GM12864 (cell line): ENCODE results near the gene CACNA2D3.

Experiments
- DNase-seq: peaks from one replicate; pipeline ENCODE4 v3.0.0-alpha.2; 2011; ENCODE audit warnings: low read depth
- H3K4me3 ChIP-seq: 2 replicates; pipeline ENCODE4 v1.5.1; 2011; ENCODE audit warnings: mild to moderate bottlenecking, low read depth, low read length, control low read depth
- TF ChIP-seq, protein P1 (sequence below): IDR thresholded peaks from 2 replicates; pipeline ENCODE4 v1.5.1; 2011; ENCODE audit warnings: low read depth, mild to moderate bottlenecking, moderate library complexity, low read length, control low read depth, inconsistent platforms; ENCODE audit errors: missing control alignments

CACNA2D3 gene

DNA sequence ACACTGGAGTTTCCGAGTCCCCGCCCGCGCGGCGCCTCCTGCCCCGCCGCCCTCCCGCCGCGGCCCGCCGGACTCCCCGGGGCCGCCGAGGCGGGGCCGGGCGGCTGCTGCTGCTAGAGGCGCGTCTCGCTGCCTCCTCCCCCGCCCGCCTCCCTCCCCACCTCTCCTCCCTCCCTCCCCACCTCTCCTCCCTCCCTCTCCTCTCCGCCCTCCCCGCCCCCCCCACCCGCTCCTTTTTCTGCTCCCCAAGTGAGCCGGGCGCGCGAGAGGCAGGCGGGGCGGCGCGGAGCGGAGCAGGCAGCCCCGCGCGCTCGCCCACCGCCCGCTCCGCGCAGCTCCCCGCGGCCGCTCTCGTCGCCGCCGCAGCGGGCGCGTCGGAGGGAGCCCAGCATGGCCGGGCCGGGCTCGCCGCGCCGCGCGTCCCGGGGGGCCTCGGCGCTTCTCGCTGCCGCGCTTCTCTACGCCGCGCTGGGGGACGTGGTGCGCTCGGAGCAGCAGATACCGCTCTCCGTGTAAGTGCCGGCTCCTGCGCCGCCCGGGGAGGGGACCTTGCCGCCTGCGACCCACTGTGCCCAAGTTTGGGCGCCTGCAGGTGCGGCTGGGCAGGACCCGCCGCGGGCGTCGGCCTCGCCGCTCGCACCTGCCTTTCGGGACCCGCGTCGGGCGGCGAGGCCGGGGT is at the start of gene CACNA2D3:
TSS of gene CACNA2D3 (plus strand) at position 229 of the 679 bp plus-strand sequence.
- H3K4me3 ChIP-seq = no peak within 1 kb of the TSS; the same call in 1 of the 2 replicates
- no peak for DNase-seq
- TF ChIP-seq, protein P1, sequence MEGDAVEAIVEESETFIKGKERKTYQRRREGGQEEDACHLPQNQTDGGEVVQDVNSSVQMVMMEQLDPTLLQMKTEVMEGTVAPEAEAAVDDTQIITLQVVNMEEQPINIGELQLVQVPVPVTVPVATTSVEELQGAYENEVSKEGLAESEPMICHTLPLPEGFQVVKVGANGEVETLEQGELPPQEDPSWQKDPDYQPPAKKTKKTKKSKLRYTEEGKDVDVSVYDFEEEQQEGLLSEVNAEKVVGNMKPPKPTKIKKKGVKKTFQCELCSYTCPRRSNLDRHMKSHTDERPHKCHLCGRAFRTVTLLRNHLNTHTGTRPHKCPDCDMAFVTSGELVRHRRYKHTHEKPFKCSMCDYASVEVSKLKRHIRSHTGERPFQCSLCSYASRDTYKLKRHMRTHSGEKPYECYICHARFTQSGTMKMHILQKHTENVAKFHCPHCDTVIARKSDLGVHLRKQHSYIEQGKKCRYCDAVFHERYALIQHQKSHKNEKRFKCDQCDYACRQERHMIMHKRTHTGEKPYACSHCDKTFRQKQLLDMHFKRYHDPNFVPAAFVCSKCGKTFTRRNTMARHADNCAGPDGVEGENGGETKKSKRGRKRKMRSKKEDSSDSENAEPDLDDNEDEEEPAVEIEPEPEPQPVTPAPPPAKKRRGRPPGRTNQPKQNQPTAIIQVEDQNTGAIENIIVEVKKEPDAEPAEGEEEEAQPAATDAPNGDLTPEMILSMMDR = no peak

DNA sequence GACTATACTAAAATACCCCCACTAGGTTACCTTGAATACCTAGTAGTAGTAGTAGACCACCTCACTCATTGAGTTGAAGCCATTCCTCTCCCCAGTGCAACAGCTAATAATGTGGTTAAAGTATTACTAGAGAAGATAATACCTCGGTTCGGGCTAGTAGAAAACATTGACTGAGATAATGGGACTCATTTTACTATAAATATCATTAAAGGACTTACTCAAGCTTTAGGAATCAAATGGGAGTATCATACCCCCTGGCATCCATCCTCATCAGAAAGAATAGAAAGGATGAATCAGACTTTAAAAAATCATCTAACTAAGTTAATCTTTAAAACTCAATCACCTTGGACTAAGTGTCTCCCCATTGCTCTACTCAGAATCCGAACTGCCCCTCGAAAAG is 49.0 kb upstream of the CACNA2D3 start:
- TF ChIP-seq, protein P1 = no peak
- DNase-seq = no peak
- H3K4me3 ChIP-seq = no peak overlapping the region

DNA sequence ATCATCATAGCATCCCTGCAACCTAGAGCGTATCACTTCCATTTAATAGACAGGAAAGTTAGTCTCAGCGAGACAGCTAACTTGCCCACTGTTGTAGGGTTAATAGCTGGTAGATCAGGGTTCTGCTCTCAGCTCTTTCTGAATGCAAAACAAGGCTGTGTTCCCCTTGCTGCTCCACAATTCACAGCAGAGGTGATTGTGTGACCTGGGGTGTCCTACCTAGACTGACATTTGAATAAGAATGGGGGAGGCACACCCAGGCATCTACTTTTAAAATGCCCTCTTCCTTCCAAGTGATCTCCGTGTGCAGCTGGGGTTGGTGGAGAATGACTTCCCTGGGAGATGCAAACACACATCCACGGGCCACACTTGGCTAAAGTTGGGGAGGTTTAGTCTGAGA is 43.0 kb upstream of the CACNA2D3 start:
- TF ChIP-seq, protein P1 = no peak
- no peak for DNase-seq
- no peak overlapping the region for H3K4me3 ChIP-seq

DNA sequence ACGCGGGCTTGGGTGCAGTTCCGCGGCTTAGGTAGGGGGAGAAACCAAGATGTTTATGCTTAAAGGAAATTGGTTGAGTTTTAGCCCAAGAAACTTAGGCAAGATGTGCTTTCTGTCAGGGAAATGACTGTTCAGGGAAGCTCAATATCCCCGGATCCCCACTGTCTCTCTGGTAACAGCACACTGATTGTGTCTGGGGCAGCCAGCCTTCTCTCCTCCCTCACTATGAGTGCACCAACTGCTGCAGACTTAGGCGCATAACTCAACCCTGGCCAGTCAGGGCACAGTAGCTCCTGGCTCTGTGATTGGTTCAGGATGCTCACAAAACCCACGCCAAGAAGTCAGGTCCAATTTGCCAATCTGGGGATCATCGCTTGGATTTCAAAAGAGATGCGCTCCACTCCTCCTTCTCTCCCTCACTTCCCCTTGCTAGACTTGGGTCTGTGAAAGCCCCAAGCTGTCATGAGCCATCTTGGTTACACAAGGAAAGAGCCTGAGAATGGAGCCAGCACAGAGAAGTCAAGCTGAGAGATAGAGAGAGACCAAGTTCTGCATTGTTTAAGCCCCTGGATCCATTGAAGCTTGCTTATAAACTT is 42.5 kb upstream of the CACNA2D3 start:
- no peak overlapping the region for H3K4me3 ChIP-seq
- TF ChIP-seq, protein P1 = no peak
- DNase-seq = no peak

DNA sequence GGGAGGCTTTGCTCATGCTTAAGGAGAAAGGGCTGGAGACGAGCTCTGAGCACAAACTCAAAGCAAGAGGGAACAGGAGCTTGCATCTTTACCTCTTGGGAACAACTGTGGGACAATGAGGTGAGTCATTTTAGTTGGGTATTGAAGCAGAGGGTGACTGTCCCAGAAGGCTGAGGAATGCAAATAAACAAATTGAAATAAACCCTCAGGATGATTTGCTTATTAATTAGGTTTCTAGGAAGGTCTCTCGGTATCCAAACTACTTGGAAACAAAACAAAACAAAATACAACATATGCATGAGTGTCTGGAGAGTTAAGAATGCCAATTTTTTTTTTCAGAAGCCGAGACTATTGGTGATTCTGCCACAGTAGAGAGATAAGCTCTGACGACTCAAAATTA is 38.4 kb upstream of the CACNA2D3 start:
- H3K4me3 ChIP-seq = no peak overlapping the region

DNA sequence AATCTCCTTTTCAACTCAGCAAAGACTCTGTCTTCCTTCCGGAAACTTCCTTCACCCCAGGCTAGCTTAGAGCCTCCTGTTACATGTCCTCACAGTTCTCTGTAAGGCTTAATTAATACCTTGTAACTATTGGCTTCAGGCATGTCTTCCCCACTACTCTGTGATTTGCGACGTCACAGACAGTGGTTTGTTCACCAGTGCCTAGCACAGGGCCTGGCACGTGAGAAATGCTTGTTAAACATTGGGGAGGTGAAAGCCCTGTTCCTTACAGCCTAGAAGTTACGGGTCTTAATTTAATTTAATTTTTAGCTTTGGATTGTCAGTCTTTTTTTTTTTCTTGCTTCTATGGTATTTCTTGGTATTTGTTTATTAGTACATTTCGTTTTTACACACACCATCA is 36.4 kb upstream of the CACNA2D3 start:
- no peak for DNase-seq
- H3K4me3 ChIP-seq = no peak overlapping the region
- TF ChIP-seq, protein P1 = no peak

More for the DNA sequence above, 38.4 kb upstream of the CACNA2D3 start:
- TF ChIP-seq, protein P1 = no peak
- DNase-seq = no peak
